Stimulated activated memory B cell treated with anti-CD40 and anti-IgM and Interleukin-4, amounts not matched to agents 10 μg/mL and 1 μg/mL and 100 μg/mL, for 72 hours (primary cell): ENCODE results near the gene FER.
"Not testable (repeated sequence)": the region's sequence is repeated elsewhere in the genome, so short reads cannot be mapped to it uniquely, and the experiment has no call there.

Experiments
- ATAC-seq: fragments of 150-1000 bp; cut with Tn5 transposase; 2 replicates; pipeline ENCODE4 v1.10.0; 2021
- H3K27ac Mint-ChIP-seq: one replicate; pipeline ENCODE4 v1.8.0; 2022; ENCODE audit warnings: mild to moderate bottlenecking, mixed read lengths
- H3K27me3 Mint-ChIP-seq: one replicate; pipeline ENCODE4 v1.8.0; 2022; ENCODE audit warnings: mixed read lengths
- H3K36me3 Mint-ChIP-seq: one replicate; pipeline ENCODE4 v1.8.0; 2022; ENCODE audit warnings: mixed read lengths
- H3K4me1 Mint-ChIP-seq: one replicate; pipeline ENCODE4 v1.8.0; 2022; ENCODE audit warnings: mixed read lengths
- H3K4me3 Mint-ChIP-seq: one replicate; pipeline ENCODE4 v1.8.0; 2022; ENCODE audit warnings: mild to moderate bottlenecking, moderate library complexity, mixed read lengths
- H3K9me3 Mint-ChIP-seq: one replicate; pipeline ENCODE4 v1.8.0; 2022; ENCODE audit warnings: mixed read lengths

Gene FER

GRCh38 chr5:108798513-108799265 lies 51.0 kb downstream of the FER start:
- Mint-ChIP-seq H3K9me3 (peaks cover 5% of the 10 kb centered on the region), H3K27me3 (no peaks in the 10 kb centered on the region)

GRCh38 chr5:108801301-108801700 lies 53.6 kb downstream of the FER start:
- Mint-ChIP-seq H3K27me3 (no peaks in the 10 kb centered on the region), H3K27ac (no peak overlapping the region), H3K4me1 (no peaks in the 10 kb centered on the region), H3K4me3 (no peak overlapping the region), H3K9me3 (peaks cover 9% of the 10 kb centered on the region), H3K36me3 (peaks cover 79% of the 10 kb centered on the region)
- no peak for ATAC-seq

More at GRCh38 chr5:108798513-108799265, 51.0 kb downstream of the FER start:
- no peak for ATAC-seq
- Mint-ChIP-seq H3K4me1 (no peaks in the 10 kb centered on the region), H3K27ac (no peak overlapping the region), H3K4me3 (no peak overlapping the region), H3K36me3 (peaks cover 77% of the 10 kb centered on the region)

GRCh38 chr5:108801776-108802175 lies 54.1 kb downstream of the FER start:
- peaks cover 78% of the 10 kb centered on the region for H3K36me3 Mint-ChIP-seq
- H3K4me1 Mint-ChIP-seq, result no peaks in the 10 kb centered on the region
- no peak overlapping the region for H3K27ac Mint-ChIP-seq
- peaks cover 11% of the 10 kb centered on the region for H3K9me3 Mint-ChIP-seq
- no peak for ATAC-seq
- H3K4me3 Mint-ChIP-seq, result no peak overlapping the region
- H3K27me3 Mint-ChIP-seq, result no peaks in the 10 kb centered on the region

- Mint-ChIP-seq H3K36me3 (peaks cover 51% of the 10 kb centered on the region), H3K27ac (no peak overlapping the region), H3K4me3 (no peak overlapping the region), H3K4me1 (peaks cover 18% of the 10 kb centered on the region), H3K27me3 (no peaks in the 10 kb centered on the region), H3K9me3 (peaks cover 20% of the 10 kb centered on the region)
- no peak for ATAC-seq
These were observed 63.0 kb downstream of the FER start for GRCh38 chr5:108810717-108811116.

GRCh38 chr5:108813673-108814072 lies 66.0 kb downstream of the FER start:
- ATAC-seq, result no peak
- no peak overlapping the region for H3K27ac Mint-ChIP-seq
- no peak overlapping the region for H3K4me3 Mint-ChIP-seq
- peaks cover 28% of the 10 kb centered on the region for H3K36me3 Mint-ChIP-seq
- peaks cover 7% of the 10 kb centered on the region for H3K4me1 Mint-ChIP-seq
- H3K9me3 Mint-ChIP-seq, result peaks cover 3% of the 10 kb centered on the region
- H3K27me3 Mint-ChIP-seq, result no peaks in the 10 kb centered on the region

- Mint-ChIP-seq H3K4me3 (no peak overlapping the region), H3K9me3 (no peaks in the 10 kb centered on the region), H3K4me1 (peaks cover 10% of the 10 kb centered on the region), H3K27me3 (no peaks in the 10 kb centered on the region), H3K36me3 (peaks cover 19% of the 10 kb centered on the region), H3K27ac (no peak overlapping the region)
- ATAC-seq, result no peak
These were observed 66.9 kb downstream of the FER start for GRCh38 chr5:108814551-108814950.

GRCh38 chr5:108818613-108819272 lies 71.0 kb downstream of the FER start:
- Mint-ChIP-seq H3K27me3 (no peaks in the 10 kb centered on the region), H3K4me1 (peaks cover 7% of the 10 kb centered on the region), H3K27ac (no peak overlapping the region), H3K9me3 (peaks cover 3% of the 10 kb centered on the region), H3K36me3 (peaks cover 21% of the 10 kb centered on the region), H3K4me3 (no peak overlapping the region)
- peak; percentile 65 for ATAC-seq

- Mint-ChIP-seq H3K27me3 (no peaks in the 10 kb centered on the region), H3K36me3 (peaks cover 19% of the 10 kb centered on the region), H3K4me1 (peaks cover 7% of the 10 kb centered on the region), H3K9me3 (peaks cover 3% of the 10 kb centered on the region), H3K4me3 (no peak overlapping the region), H3K27ac (no peak overlapping the region)
- no peak for ATAC-seq
These were observed 73.3 kb downstream of the FER start for GRCh38 chr5:108820983-108821382.

GRCh38 chr5:108822211-108822947 lies 74.7 kb downstream of the FER start:
- ATAC-seq, result no peak
- Mint-ChIP-seq H3K9me3 (peaks cover 3% of the 10 kb centered on the region), H3K36me3 (peaks cover 16% of the 10 kb centered on the region), H3K4me3 (no peak overlapping the region), H3K27me3 (no peaks in the 10 kb centered on the region), H3K4me1 (peaks cover 7% of the 10 kb centered on the region), H3K27ac (no peak overlapping the region)

GRCh38 chr5:108827131-108827530 lies 79.4 kb downstream of the FER start:
- Mint-ChIP-seq H3K27me3 (no peaks in the 10 kb centered on the region), H3K9me3 (no peaks in the 10 kb centered on the region), H3K27ac (no peak overlapping the region), H3K4me3 (no peak overlapping the region), H3K36me3 (peaks cover 13% of the 10 kb centered on the region), H3K4me1 (no peaks in the 10 kb centered on the region)
- no peak for ATAC-seq

- Mint-ChIP-seq H3K27ac (no peak overlapping the region), H3K4me3 (no peak overlapping the region), H3K9me3 (no peaks in the 10 kb centered on the region), H3K4me1 (no peaks in the 10 kb centered on the region), H3K36me3 (peaks cover 16% of the 10 kb centered on the region), H3K27me3 (no peaks in the 10 kb centered on the region)
- no peak for ATAC-seq
These were observed 83.1 kb downstream of the FER start for GRCh38 chr5:108830705-108831276.

- H3K27ac Mint-ChIP-seq, result no peak overlapping the region
- H3K36me3 Mint-ChIP-seq, result peaks cover 38% of the 10 kb centered on the region
- H3K4me1 Mint-ChIP-seq, result no peaks in the 10 kb centered on the region
- ATAC-seq, result no peak
- no peaks in the 10 kb centered on the region for H3K27me3 Mint-ChIP-seq
- no peak overlapping the region for H3K4me3 Mint-ChIP-seq
- peaks cover 3% of the 10 kb centered on the region for H3K9me3 Mint-ChIP-seq
These were observed 88.8 kb downstream of the FER start for GRCh38 chr5:108836492-108836891.

GRCh38 chr5:108842260-108842941 lies 94.7 kb downstream of the FER start:
- not testable (repeated sequence) for ATAC-seq, H3K27me3 Mint-ChIP-seq, H3K9me3 Mint-ChIP-seq, H3K27ac Mint-ChIP-seq, H3K4me1 Mint-ChIP-seq, H3K4me3 Mint-ChIP-seq
- H3K36me3 Mint-ChIP-seq, result peaks cover 60% of the 10 kb centered on the region

- H3K36me3 Mint-ChIP-seq, result peaks cover 31% of the 10 kb centered on the region
- ATAC-seq, H3K4me3 Mint-ChIP-seq, H3K27ac Mint-ChIP-seq, H3K9me3 Mint-ChIP-seq, H3K27me3 Mint-ChIP-seq, H3K4me1 Mint-ChIP-seq: not testable (repeated sequence)
These were observed 103.4 kb downstream of the FER start for GRCh38 chr5:108851129-108851528.

GRCh38 chr5:108857905-108858304 lies 110.2 kb downstream of the FER start:
- no peak overlapping the region for H3K27ac Mint-ChIP-seq
- H3K36me3 Mint-ChIP-seq, result peaks cover 12% of the 10 kb centered on the region
- peaks cover 17% of the 10 kb centered on the region for H3K4me1 Mint-ChIP-seq
- ATAC-seq, result no peak
- no peak overlapping the region for H3K4me3 Mint-ChIP-seq
- peaks cover 3% of the 10 kb centered on the region for H3K9me3 Mint-ChIP-seq
- no peaks in the 10 kb centered on the region for H3K27me3 Mint-ChIP-seq
